Caco-2 (cell line): ENCODE data around the gene VSX2. TPM values are rescaled to one million over a fixed set of nuclear protein-coding genes. Genes with fewer than 3 reads are reported as not detected.

ENCODE experiments used
- BruUV-seq: library from RNA; stranded (reverse); fragments of 400-500 nt; replicated peaks from 2 replicates; lab custom pipeline; 2021; lab: Mats Ljungman, UMichigan
- CTCF ChIA-PET: fragments of 300-600 bp; sonication (Branson Sonifier 250); formaldehyde crosslinking; loops from one replicate; lab custom pipeline; 2022; ENCODE audit warnings: antibody characterized with exemption; lab: Charles Lee
- POLR2A ChIA-PET: fragments of 300-600 bp; sonication (Branson Sonifier 250); formaldehyde crosslinking; loops from one replicate; lab custom pipeline; 2022; ENCODE audit warnings: antibody characterized with exemption; lab: Charles Lee
- DNase-seq, 2 experiments: peaks; one replicate each; pipeline versions ENCODE4 v3.0.0 to v3.0.0-alpha.2; 2020 to 2022
- H3K27me3 ChIP-seq: replicated peaks from 2 replicates; pipeline ENCODE4 v1.6.0; 2011; ENCODE audit warnings: low read length; ENCODE audit not compliant: control insufficient read depth, insufficient read depth
- H3K36me3 ChIP-seq: 2 replicates; pipeline ENCODE4 v1.5.1; 2011; ENCODE audit warnings: low read length; ENCODE audit not compliant: control insufficient read depth, insufficient read depth
- H3K4me1 ChIP-seq: fragments of 250-450 bp; sonication (Bioruptor Pico); 2 replicates; pipeline ENCODE4 v1.5.1; 2020; ENCODE audit warnings: mild to moderate bottlenecking
- H3K4me3 ChIP-seq: 2 replicates; pipeline ENCODE4 v1.5.1; 2011; ENCODE audit warnings: low read depth, mild to moderate bottlenecking, control low read depth, low read length
- H3K9me3 ChIP-seq: fragments of 250-450 bp; sonication (Bioruptor Pico); 2 replicates; pipeline ENCODE4 v1.5.1; 2020; ENCODE audit warnings: mild to moderate bottlenecking, moderate library complexity
- H3K27ac Mint-ChIP-seq: one replicate; pipeline ENCODE4 v1.8.0; 2022; ENCODE audit warnings: mixed read lengths; ENCODE audit not compliant: unreplicated experiment
- H3K27me3 Mint-ChIP-seq: one replicate; pipeline ENCODE4 v1.8.0; 2022; ENCODE audit warnings: mixed read lengths; ENCODE audit not compliant: insufficient read depth, unreplicated experiment
- H3K36me3 Mint-ChIP-seq: one replicate; pipeline ENCODE4 v1.8.0; 2022; ENCODE audit warnings: mild to moderate bottlenecking, mixed read lengths; ENCODE audit not compliant: insufficient read depth, unreplicated experiment
- H3K4me1 Mint-ChIP-seq: one replicate; pipeline ENCODE4 v1.8.0; 2022; ENCODE audit warnings: low read depth, mixed read lengths; ENCODE audit not compliant: unreplicated experiment
- H3K4me3 Mint-ChIP-seq: one replicate; pipeline ENCODE4 v1.8.0; 2022; ENCODE audit warnings: mild to moderate bottlenecking, moderate library complexity, mixed read lengths; ENCODE audit not compliant: unreplicated experiment
- H3K9me3 Mint-ChIP-seq: one replicate; pipeline ENCODE4 v1.8.0; 2022; ENCODE audit warnings: mixed read lengths; ENCODE audit not compliant: unreplicated experiment
- CTCF ChIP-seq, 2 experiments: fragments of 200-600 bp in 1 of 2; IDR thresholded peaks; 1 replicate in 1 of 2; 2 replicates in 1 of 2; pipeline versions ENCODE4 v1.5.1 to v1.8.0; 2011 to 2022; ENCODE audit warnings: antibody characterized with exemption in 1 of 2, control low read depth in 1 of 2, inconsistent platforms in 1 of 2, low read depth in 1 of 2, low read length in 1 of 2, mild to moderate bottlenecking in 1 of 2, moderate library complexity in 1 of 2; ENCODE audit not compliant: insufficient read depth in 1 of 2, severe bottlenecking in 1 of 2, unreplicated experiment in 1 of 2
- intact Hi-C: fragments of 100-400 bp; cut with micrococcal nuclease; formaldehyde crosslinking; loops from one replicate; pipeline ENCODE4 v1.10.0; 2022; ENCODE audit not compliant: unreplicated experiment
- total RNA-seq: library from RNA; stranded (reverse); gene quantifications from 2 replicates; pipeline ENCODE4 v1.2.3, GENCODE V29; 2022

The VSX2 gene
- total RNA-seq, 1 experiment from 2014 or later: not detected

- no peaks in the 10 kb centered on the region for H3K9me3 ChIP-seq
- TF ChIP-seq CTCF (IDR thresholded peaks at IDR 0.05; ENCODE audit: insufficient read depth in 1 of 2, low read depth in 1 of 2, low read length in 1 of 2, severe bottlenecking in 1 of 2, unreplicated experiment in 1 of 2): peak; percentile 25 to 32
- ChIA-PET POLR2A (interaction anchor here (0.6 kb wide), 4 partner anchors 10 to 209 kb away, joined by 3 to 6 read pairs (median 5); no protein-coding TSS in a partner anchor), CTCF (interaction anchor here (0.7 to 0.8 kb wide), 2 partner anchors 64 to 312 kb away, joined by 3 read pairs; no protein-coding TSS in a partner anchor)
- Mint-ChIP-seq H3K36me3 (peaks cover 28% of the 10 kb centered on the region), H3K4me3 (no peak overlapping the region), H3K4me1 (no peaks in the 10 kb centered on the region), H3K27me3 (no peaks in the 10 kb centered on the region), H3K27ac (no peak overlapping the region), H3K9me3 (no peaks in the 10 kb centered on the region)
- DNase-seq: no peak
- H3K4me1 ChIP-seq: no peaks in the 10 kb centered on the region
- intact Hi-C loops: no loop called here
- H3K27me3 ChIP-seq: no peaks in the 10 kb centered on the region
- H3K4me3 ChIP-seq: no peak overlapping the region
- no TSS peak for BruUV-seq
- peaks cover 1% of the 10 kb centered on the region for H3K36me3 ChIP-seq
Observed at GRCh38 chr14:74290415-74290814, 51.2 kb downstream of the VSX2 start.

- DNase-seq: no peak
- Mint-ChIP-seq H3K27me3 (no peaks in the 10 kb centered on the region), H3K9me3 (no peaks in the 10 kb centered on the region), H3K36me3 (peaks cover 14% of the 10 kb centered on the region), H3K4me1 (no peaks in the 10 kb centered on the region), H3K4me3 (no peak overlapping the region), H3K27ac (no peak overlapping the region)
- intact Hi-C loops: no loop called here
- no peak overlapping the region for H3K4me3 ChIP-seq
- no peaks in the 10 kb centered on the region for H3K9me3 ChIP-seq
- no peaks in the 10 kb centered on the region for H3K27me3 ChIP-seq
- ChIA-PET CTCF (no interaction called here), POLR2A (no interaction called here)
- BruUV-seq: no TSS peak
- H3K36me3 ChIP-seq: peaks cover 6% of the 10 kb centered on the region
- no peaks in the 10 kb centered on the region for H3K4me1 ChIP-seq
- TF ChIP-seq CTCF (IDR thresholded peaks at IDR 0.05; ENCODE audit: insufficient read depth in 1 of 2, low read depth in 1 of 2, low read length in 1 of 2, severe bottlenecking in 1 of 2, unreplicated experiment in 1 of 2): no peak
Observed at GRCh38 chr14:74292061-74292460, 52.8 kb downstream of the VSX2 start.

GRCh38 chr14:74293606-74294005, 54.4 kb downstream of the VSX2 start:
- Mint-ChIP-seq H3K9me3 (no peaks in the 10 kb centered on the region), H3K4me3 (no peak overlapping the region), H3K27ac (no peak overlapping the region), H3K36me3 (peaks cover 20% of the 10 kb centered on the region), H3K4me1 (no peaks in the 10 kb centered on the region), H3K27me3 (no peaks in the 10 kb centered on the region)
- Histone ChIP-seq H3K27me3 (no peaks in the 10 kb centered on the region), H3K36me3 (peaks cover 8% of the 10 kb centered on the region), H3K4me3 (no peak overlapping the region), H3K9me3 (no peaks in the 10 kb centered on the region), H3K4me1 (no peaks in the 10 kb centered on the region)
- intact Hi-C loops: no loop called here
- POLR2A ChIA-PET: no interaction called here
- BruUV-seq: no TSS peak
- no peak for TF ChIP-seq CTCF (IDR thresholded peaks at IDR 0.05; ENCODE audit: insufficient read depth in 1 of 2, low read depth in 1 of 2, low read length in 1 of 2, severe bottlenecking in 1 of 2, unreplicated experiment in 1 of 2)
- no peak for DNase-seq
- CTCF ChIA-PET: interaction anchor here (0.6 kb wide), 1 partner anchor 15 kb away, joined by 7 read pairs; no protein-coding TSS in a partner anchor
